ENCODE data around the gene BMPR1A.

BMPR1A gene

GRCh38 chr10:86756511-86757112 lies at the start of gene BMPR1A:
BMPR1A (plus strand) TSS chr10:86756619; CDS start chr10:86876019, 119,400 bp downstream.
- DNase-seq (ENCODE audit: low read depth), result peak; percentile 3

- no peak for DNase-seq (ENCODE audit: low read depth)
These were observed 49.4 kb upstream of the BMPR1A start for GRCh38 chr10:86706977-86707376.

- DNase-seq (ENCODE audit: low read depth), result no peak
These were observed 48.9 kb upstream of the BMPR1A start for GRCh38 chr10:86707505-86707904.

GRCh38 chr10:86708068-86708782 lies 48.2 kb upstream of the BMPR1A start:
- no peak for DNase-seq (ENCODE audit: low read depth)

GRCh38 chr10:86708783-86709380 lies 47.5 kb upstream of the BMPR1A start:
- no peak for DNase-seq (ENCODE audit: low read depth)

- no peak for DNase-seq (ENCODE audit: low read depth)
These were observed 46.8 kb upstream of the BMPR1A start for GRCh38 chr10:86709396-86710185.

GRCh38 chr10:86710987-86711512 lies 45.4 kb upstream of the BMPR1A start:
- peak; percentile 65 for DNase-seq (ENCODE audit: low read depth)

GRCh38 chr10:86711513-86712316 lies 44.7 kb upstream of the BMPR1A start:
- peak; percentile 23 for DNase-seq (ENCODE audit: low read depth)

GRCh38 chr10:86712317-86712707 lies 44.1 kb upstream of the BMPR1A start:
- DNase-seq (ENCODE audit: low read depth), result no peak

- no peak for DNase-seq (ENCODE audit: low read depth)
These were observed 41.1 kb upstream of the BMPR1A start for GRCh38 chr10:86715156-86715795.

- DNase-seq (ENCODE audit: low read depth), result no peak
These were observed 40.6 kb upstream of the BMPR1A start for GRCh38 chr10:86715836-86716235.

- DNase-seq (ENCODE audit: low read depth), result no peak
These were observed 40.0 kb upstream of the BMPR1A start for GRCh38 chr10:86716466-86716865.

- no peak for DNase-seq (ENCODE audit: low read depth)
These were observed 37.9 kb upstream of the BMPR1A start for GRCh38 chr10:86718556-86718955.

- DNase-seq (ENCODE audit: low read depth), result no peak
These were observed 35.2 kb upstream of the BMPR1A start for GRCh38 chr10:86721232-86721631.

- no peak for DNase-seq (ENCODE audit: low read depth)
These were observed 33.4 kb upstream of the BMPR1A start for GRCh38 chr10:86723009-86723408.

- no peak for DNase-seq (ENCODE audit: low read depth)
These were observed 32.0 kb upstream of the BMPR1A start for GRCh38 chr10:86724445-86724844.

- DNase-seq (ENCODE audit: low read depth), result no peak
These were observed 30.3 kb upstream of the BMPR1A start for GRCh38 chr10:86725980-86726676.

GRCh38 chr10:86726677-86726999 lies 29.8 kb upstream of the BMPR1A start:
- no peak for DNase-seq (ENCODE audit: low read depth)

- DNase-seq (ENCODE audit: low read depth), result no peak
These were observed 28.9 kb upstream of the BMPR1A start for GRCh38 chr10:86727470-86727869.

- DNase-seq (ENCODE audit: low read depth), result no peak
These were observed 28.4 kb upstream of the BMPR1A start for GRCh38 chr10:86728056-86728455.

- DNase-seq (ENCODE audit: low read depth), result no peak
These were observed 26.7 kb upstream of the BMPR1A start for GRCh38 chr10:86729677-86730076.

Measured in stimulated activated CD8-positive, alpha-beta memory T cell treated with anti-CD3 and anti-CD28 coated beads, Interleukin-15, amount 100 ng/mL, for 24 hours (primary cell).